ENCODE data around the gene UVRAG.
"Not testable (repeated sequence)": the region's sequence is repeated elsewhere in the genome, so short reads cannot be mapped to it uniquely, and the experiment has no call there.

The UVRAG gene

DNA sequence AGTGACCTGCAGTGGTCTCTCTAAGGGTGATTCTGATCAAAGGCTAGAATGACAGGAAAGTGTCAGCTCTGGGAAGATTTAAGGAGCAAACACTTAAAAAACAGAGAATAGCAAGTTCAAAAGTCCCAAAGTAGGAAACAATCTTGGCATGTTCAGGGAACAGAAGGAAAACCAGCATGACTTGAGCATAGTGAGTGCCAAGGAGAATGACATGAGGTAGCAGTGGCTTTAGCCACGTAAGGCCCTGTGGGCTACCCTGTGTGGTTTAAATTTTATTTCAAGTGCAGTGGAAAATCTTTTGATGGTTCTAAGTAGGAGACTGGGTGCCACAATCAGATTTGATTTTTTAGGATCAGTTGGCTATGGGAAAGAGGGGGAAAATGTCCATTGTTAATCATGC lies 241.9 kb downstream of the UVRAG start:
- no peak overlapping the region for H3K4me2 ChIP-seq (ENCODE audit: low read length, poor library complexity, severe bottlenecking)
- DNase-seq: no peak
- H3K4me1 ChIP-seq (ENCODE audit: control insufficient read depth, insufficient read depth, low read depth, low read length): peaks cover 2% of the 10 kb centered on the region
- peaks cover 11% of the 10 kb centered on the region for H3K79me1 ChIP-seq (replicated peaks; ENCODE audit: low read length, poor library complexity, severe bottlenecking)
- H3K9me3 ChIP-seq (ENCODE audit: control insufficient read depth, low read length): no peaks in the 10 kb centered on the region
- no peak overlapping the region for H3K23ac ChIP-seq (ENCODE audit: low read length in 2 of 2)
- no peak overlapping the region for H3K27ac ChIP-seq (ENCODE audit: low read length, poor library complexity, severe bottlenecking)
- H4K8ac ChIP-seq (ENCODE audit: low read length): no peak overlapping the region
- no peak overlapping the region for H3K18ac ChIP-seq (ENCODE audit: low read depth in 1 of 2, low read length in 2 of 2)
- peaks cover 3 to 7% of the 10 kb centered on the region in 2 experiments for H3K36me3 ChIP-seq (ENCODE audit: control insufficient read depth in 1 of 2, insufficient read depth in 2 of 2, low read depth in 1 of 2, low read length in 2 of 2)
- H2BK120ac ChIP-seq (ENCODE audit: low read depth, low read length): no peak overlapping the region
- H2BK12ac ChIP-seq (ENCODE audit: low read length in 2 of 2): no peak overlapping the region
- H2AK5ac ChIP-seq (ENCODE audit: low read length, severe bottlenecking): no peak overlapping the region
- H2BK5ac ChIP-seq (ENCODE audit: low read depth, low read length, poor library complexity, severe bottlenecking): no peak overlapping the region
- no peak overlapping the region for H2BK15ac ChIP-seq (ENCODE audit: low read depth, poor library complexity, severe bottlenecking)
- no peak overlapping the region for H3K4me3 ChIP-seq (ENCODE audit: insufficient read depth in 1 of 2, low read depth in 1 of 2, low read length in 2 of 2)
- no peak overlapping the region for H2AFZ ChIP-seq (ENCODE audit: low read depth, low read length)
- no peak overlapping the region for H4K91ac ChIP-seq (ENCODE audit: low read length)
- H3K9ac ChIP-seq (ENCODE audit: low read length): no peak overlapping the region
- no peak overlapping the region for H3K14ac ChIP-seq (ENCODE audit: low read length in 2 of 2)
- H3K4ac ChIP-seq (ENCODE audit: low read depth in 1 of 2, low read length in 2 of 2): no peak overlapping the region
- 93% methylated on average over 1 of the region's 1 CpG for WGBS
- no peaks in the 10 kb centered on the region for H3K27me3 ChIP-seq (ENCODE audit: control insufficient read depth in 1 of 2, insufficient read depth in 1 of 2, low read length in 2 of 2)

GRCh38 chr11:76060475-76061036 lies 245.5 kb downstream of the UVRAG start:
- not testable (repeated sequence) for H2AK5ac ChIP-seq (ENCODE audit: low read length, severe bottlenecking); H3K27ac ChIP-seq (ENCODE audit: low read length, poor library complexity, severe bottlenecking); H2BK5ac ChIP-seq (ENCODE audit: low read depth, low read length, poor library complexity, severe bottlenecking); H3K79me1 ChIP-seq (replicated peaks; ENCODE audit: low read length, poor library complexity, severe bottlenecking); H3K9me3 ChIP-seq (ENCODE audit: control insufficient read depth, low read length); H3K4me1 ChIP-seq (ENCODE audit: control insufficient read depth, insufficient read depth, low read depth, low read length); H3K23ac ChIP-seq (ENCODE audit: low read length in 2 of 2); H2BK12ac ChIP-seq (ENCODE audit: low read length in 2 of 2); H2BK15ac ChIP-seq (ENCODE audit: low read depth, poor library complexity, severe bottlenecking); H4K8ac ChIP-seq (ENCODE audit: low read length); H2AFZ ChIP-seq (ENCODE audit: low read depth, low read length); H2BK120ac ChIP-seq (ENCODE audit: low read depth, low read length); H3K4me3 ChIP-seq (ENCODE audit: insufficient read depth in 1 of 2, low read depth in 1 of 2, low read length in 2 of 2); DNase-seq; H3K27me3 ChIP-seq (ENCODE audit: control insufficient read depth in 1 of 2, insufficient read depth in 1 of 2, low read length in 2 of 2); H4K91ac ChIP-seq (ENCODE audit: low read length); H3K14ac ChIP-seq (ENCODE audit: low read length in 2 of 2); H3K4me2 ChIP-seq (ENCODE audit: low read length, poor library complexity, severe bottlenecking); H3K9ac ChIP-seq (ENCODE audit: low read length); H3K18ac ChIP-seq (ENCODE audit: low read depth in 1 of 2, low read length in 2 of 2); H3K4ac ChIP-seq (ENCODE audit: low read depth in 1 of 2, low read length in 2 of 2)
- H3K36me3 ChIP-seq (ENCODE audit: control insufficient read depth in 1 of 2, insufficient read depth in 2 of 2, low read depth in 1 of 2, low read length in 2 of 2): peaks cover 7 to 10% of the 10 kb centered on the region in 2 experiments
- WGBS: 98% methylated on average over 25 of the region's 35 CpGs

DNA sequence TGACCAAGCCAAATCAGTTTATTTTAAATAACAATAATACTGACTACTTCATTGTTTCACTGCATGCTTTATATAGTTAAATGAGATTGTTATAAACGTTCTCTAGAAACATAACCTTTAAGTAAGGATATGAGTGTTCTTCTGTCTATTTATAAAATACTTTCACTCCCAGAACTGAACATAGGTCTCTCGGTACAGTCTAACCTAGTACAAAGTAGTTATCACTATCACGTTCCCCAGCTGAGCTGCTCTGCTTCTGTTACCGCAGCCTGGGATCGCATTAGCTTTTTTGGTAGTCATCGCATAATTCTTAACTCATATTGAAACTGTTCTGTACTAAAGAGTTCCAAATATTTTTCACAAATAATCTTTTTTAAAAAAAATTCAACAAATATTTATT lies 247.7 kb downstream of the UVRAG start:
- Histone ChIP-seq H3K4me3 (ENCODE audit: insufficient read depth in 1 of 2, low read depth in 1 of 2, low read length in 2 of 2) (no peak overlapping the region), H3K27ac (ENCODE audit: low read length, poor library complexity, severe bottlenecking) (no peak overlapping the region), H3K4ac (ENCODE audit: low read depth in 1 of 2, low read length in 2 of 2) (no peak overlapping the region), H3K14ac (ENCODE audit: low read length in 2 of 2) (no peak overlapping the region), H2BK5ac (ENCODE audit: low read depth, low read length, poor library complexity, severe bottlenecking) (no peak overlapping the region), H3K4me1 (ENCODE audit: control insufficient read depth, insufficient read depth, low read depth, low read length) (peaks cover 4% of the 10 kb centered on the region), H3K36me3 (ENCODE audit: control insufficient read depth in 1 of 2, insufficient read depth in 2 of 2, low read depth in 1 of 2, low read length in 2 of 2) (peaks cover 7 to 26% of the 10 kb centered on the region in 2 experiments), H2BK120ac (ENCODE audit: low read depth, low read length) (no peak overlapping the region), H3K9ac (ENCODE audit: low read length) (no peak overlapping the region), H2BK12ac (ENCODE audit: low read length in 2 of 2) (no peak overlapping the region), H3K23ac (ENCODE audit: low read length in 2 of 2) (no peak overlapping the region), H2AFZ (ENCODE audit: low read depth, low read length) (no peak overlapping the region), H3K4me2 (ENCODE audit: low read length, poor library complexity, severe bottlenecking) (no peak overlapping the region), H3K27me3 (ENCODE audit: control insufficient read depth in 1 of 2, insufficient read depth in 1 of 2, low read length in 2 of 2) (no peaks in the 10 kb centered on the region), H3K9me3 (ENCODE audit: control insufficient read depth, low read length) (no peaks in the 10 kb centered on the region), H4K91ac (ENCODE audit: low read length) (no peak overlapping the region), H3K79me1 (replicated peaks; ENCODE audit: low read length, poor library complexity, severe bottlenecking) (peaks cover 3% of the 10 kb centered on the region), H4K8ac (ENCODE audit: low read length) (no peak overlapping the region), H2BK15ac (ENCODE audit: low read depth, poor library complexity, severe bottlenecking) (no peak overlapping the region), H3K18ac (ENCODE audit: low read depth in 1 of 2, low read length in 2 of 2) (no peak overlapping the region), H2AK5ac (ENCODE audit: low read length, severe bottlenecking) (no peak overlapping the region)
- 99% methylated on average over 5 of the region's 6 CpGs for WGBS
- DNase-seq: no peak

DNA sequence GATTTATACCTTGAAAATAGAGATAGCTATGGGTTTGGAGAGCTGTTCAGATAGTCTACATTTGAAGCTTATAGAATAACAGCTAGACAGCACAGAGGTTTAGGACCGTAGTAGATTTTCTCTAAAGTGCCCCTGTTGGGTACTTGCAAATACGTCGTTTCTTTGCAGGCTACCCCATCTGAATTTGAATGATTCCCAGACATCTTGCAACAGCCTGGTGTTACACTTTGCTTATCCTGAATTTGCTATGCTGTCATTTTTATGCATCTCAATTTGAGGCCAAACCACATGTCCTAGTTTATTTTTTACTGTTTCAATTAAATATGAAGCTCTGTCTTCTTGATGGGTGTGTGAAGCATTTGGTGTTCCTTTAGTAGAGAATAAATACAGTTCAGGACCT lies 249.2 kb downstream of the UVRAG start:
- Histone ChIP-seq H3K4me2 (ENCODE audit: low read length, poor library complexity, severe bottlenecking) (no peak overlapping the region), H2AFZ (ENCODE audit: low read depth, low read length) (no peak overlapping the region), H3K9me3 (ENCODE audit: control insufficient read depth, low read length) (no peaks in the 10 kb centered on the region), H2BK12ac (ENCODE audit: low read length in 2 of 2) (no peak overlapping the region), H3K4me1 (ENCODE audit: control insufficient read depth, insufficient read depth, low read depth, low read length) (peaks cover 4% of the 10 kb centered on the region), H3K9ac (ENCODE audit: low read length) (no peak overlapping the region), H3K4ac (ENCODE audit: low read depth in 1 of 2, low read length in 2 of 2) (no peak overlapping the region), H3K14ac (ENCODE audit: low read length in 2 of 2) (no peak overlapping the region), H2BK15ac (ENCODE audit: low read depth, poor library complexity, severe bottlenecking) (no peak overlapping the region), H3K36me3 (ENCODE audit: control insufficient read depth in 1 of 2, insufficient read depth in 2 of 2, low read depth in 1 of 2, low read length in 2 of 2) (peaks cover 7 to 36% of the 10 kb centered on the region in 2 experiments), H3K79me1 (replicated peaks; ENCODE audit: low read length, poor library complexity, severe bottlenecking) (peaks cover 2% of the 10 kb centered on the region), H2BK5ac (ENCODE audit: low read depth, low read length, poor library complexity, severe bottlenecking) (no peak overlapping the region), H3K23ac (ENCODE audit: low read length in 2 of 2) (no peak overlapping the region), H2BK120ac (ENCODE audit: low read depth, low read length) (no peak overlapping the region), H2AK5ac (ENCODE audit: low read length, severe bottlenecking) (no peak overlapping the region), H3K27ac (ENCODE audit: low read length, poor library complexity, severe bottlenecking) (no peak overlapping the region), H3K18ac (ENCODE audit: low read depth in 1 of 2, low read length in 2 of 2) (no peak overlapping the region), H4K91ac (ENCODE audit: low read length) (no peak overlapping the region), H4K8ac (ENCODE audit: low read length) (no peak overlapping the region), H3K4me3 (ENCODE audit: insufficient read depth in 1 of 2, low read depth in 1 of 2, low read length in 2 of 2) (no peak overlapping the region), H3K27me3 (ENCODE audit: control insufficient read depth in 1 of 2, insufficient read depth in 1 of 2, low read length in 2 of 2) (no peaks in the 10 kb centered on the region)
- DNase-seq: no peak
- 91% methylated on average over 3 of the region's 3 CpGs for WGBS

Measured in mesenchymal stem cell (in vitro differentiated cells and primary cell).